ENCODE results near the gene PLCB3.

PLCB3 gene

GRCh38 chr11:64265176-64266160, 14.1 kb downstream of the PLCB3 start:
- no peak for DNase-seq (ENCODE audit: low read depth in 2 of 2)

GRCh38 chr11:64266339-64266738, 15.0 kb downstream of the PLCB3 start:
- DNase-seq (ENCODE audit: low read depth in 2 of 2) = no peak

- no peak for DNase-seq (ENCODE audit: low read depth in 2 of 2)
These were observed 16.0 kb downstream of the PLCB3 start for GRCh38 chr11:64267207-64267945.

- no peak for DNase-seq (ENCODE audit: low read depth in 2 of 2)
These were observed 16.9 kb downstream of the PLCB3 start for GRCh38 chr11:64268025-64268892.

GRCh38 chr11:64268893-64269539, 17.7 kb downstream of the PLCB3 start:
- no peak for DNase-seq (ENCODE audit: low read depth in 2 of 2)

- DNase-seq (ENCODE audit: low read depth in 2 of 2) = peak; percentile 100
These were observed 18.4 kb downstream of the PLCB3 start for GRCh38 chr11:64269540-64270220.

- DNase-seq (ENCODE audit: low read depth in 2 of 2) = no peak
These were observed 23.9 kb downstream of the PLCB3 start for GRCh38 chr11:64275031-64275800.

- DNase-seq (ENCODE audit: low read depth in 2 of 2) = no peak
These were observed 24.5 kb downstream of the PLCB3 start for GRCh38 chr11:64275841-64276240.

- no peak for DNase-seq (ENCODE audit: low read depth in 2 of 2)
These were observed 25.5 kb downstream of the PLCB3 start for GRCh38 chr11:64276653-64277431.

- no peak for DNase-seq (ENCODE audit: low read depth in 2 of 2)
These were observed 27.4 kb downstream of the PLCB3 start for GRCh38 chr11:64278576-64279190.

- DNase-seq (ENCODE audit: low read depth in 2 of 2) = no peak
These were observed 30.8 kb downstream of the PLCB3 start for GRCh38 chr11:64281957-64282770.

GRCh38 chr11:64283092-64283491, 31.8 kb downstream of the PLCB3 start:
- DNase-seq (ENCODE audit: low read depth in 2 of 2) = no peak

- peak; percentile 75 to 78 for DNase-seq (ENCODE audit: low read depth in 2 of 2)
These were observed 33.0 kb downstream of the PLCB3 start, which contains the start of gene BAD for GRCh38 chr11:64284048-64284961. Gene BAD (minus strand): TSS chr11:64284665. CDS start chr11:64284368, 297 bp downstream.

- peak; percentile 41 to 47 for DNase-seq (ENCODE audit: low read depth in 2 of 2)
These were observed 33.9 kb downstream of the PLCB3 start, which contains the start of gene GPR137 for GRCh38 chr11:64284962-64285884. Gene GPR137 (plus strand): TSS chr11:64285848. CDS start chr11:64286525, 677 bp downstream.
